ENCODE results near the gene SPARCL1.
A peak's percentile ranks its signal among the peaks of the same experiment; 100 is the strongest.
"Not testable (repeated sequence)": the region's sequence is repeated elsewhere in the genome, so short reads cannot be mapped to it uniquely, and the experiment has no call there.

The SPARCL1 gene, protein sequence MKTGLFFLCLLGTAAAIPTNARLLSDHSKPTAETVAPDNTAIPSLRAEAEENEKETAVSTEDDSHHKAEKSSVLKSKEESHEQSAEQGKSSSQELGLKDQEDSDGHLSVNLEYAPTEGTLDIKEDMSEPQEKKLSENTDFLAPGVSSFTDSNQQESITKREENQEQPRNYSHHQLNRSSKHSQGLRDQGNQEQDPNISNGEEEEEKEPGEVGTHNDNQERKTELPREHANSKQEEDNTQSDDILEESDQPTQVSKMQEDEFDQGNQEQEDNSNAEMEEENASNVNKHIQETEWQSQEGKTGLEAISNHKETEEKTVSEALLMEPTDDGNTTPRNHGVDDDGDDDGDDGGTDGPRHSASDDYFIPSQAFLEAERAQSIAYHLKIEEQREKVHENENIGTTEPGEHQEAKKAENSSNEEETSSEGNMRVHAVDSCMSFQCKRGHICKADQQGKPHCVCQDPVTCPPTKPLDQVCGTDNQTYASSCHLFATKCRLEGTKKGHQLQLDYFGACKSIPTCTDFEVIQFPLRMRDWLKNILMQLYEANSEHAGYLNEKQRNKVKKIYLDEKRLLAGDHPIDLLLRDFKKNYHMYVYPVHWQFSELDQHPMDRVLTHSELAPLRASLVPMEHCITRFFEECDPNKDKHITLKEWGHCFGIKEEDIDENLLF

GRCh38 chr4:87529187-87529586 is at the start of gene SPARCL1:
TSS of gene SPARCL1 (minus strand) at chr4:87529376. CDS start at chr4:87499574, 29,802 bp downstream.
- DNase-seq (ENCODE audit: low spot score), result peak; percentile 56

DNA sequence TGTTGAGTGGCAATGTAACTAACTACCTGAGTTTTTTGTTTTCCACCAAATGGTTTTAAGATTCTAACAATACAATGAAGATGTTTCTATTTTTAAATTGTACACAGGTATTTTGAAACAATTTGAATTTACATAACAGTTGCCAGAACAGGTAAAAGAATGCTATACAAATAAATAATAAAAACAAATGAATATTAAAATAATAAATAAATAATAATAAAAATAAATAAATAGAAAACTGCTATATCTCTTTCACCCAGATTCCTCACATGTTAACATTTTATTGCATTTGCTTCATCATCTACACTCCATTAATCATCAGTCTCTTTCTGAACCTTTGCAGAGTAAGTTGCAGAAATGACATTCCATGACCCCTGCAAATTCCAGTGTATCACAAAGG is 46.8 kb upstream of the SPARCL1 start:
- DNase-seq (ENCODE audit: low spot score), result no peak

DNA sequence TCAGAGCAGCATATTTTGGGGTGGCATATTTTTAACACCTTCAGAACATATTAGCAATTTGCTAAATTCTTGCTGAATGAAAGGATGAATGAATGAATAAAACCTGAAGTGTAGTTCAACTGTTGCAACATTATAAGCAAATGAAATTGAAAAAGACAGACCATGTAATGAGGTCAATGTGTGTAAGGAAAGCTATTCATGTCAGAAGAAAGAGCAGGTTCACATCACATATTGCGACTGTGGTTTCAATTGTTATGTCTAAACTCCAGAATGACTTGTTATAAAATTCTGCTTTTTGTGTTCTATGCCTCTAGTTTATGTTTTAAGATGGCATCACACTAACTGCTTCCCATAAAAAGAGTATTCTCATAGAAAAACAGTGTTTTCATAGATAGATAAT is 46.2 kb upstream of the SPARCL1 start:
- no peak for DNase-seq (ENCODE audit: low spot score)

- no peak for DNase-seq (ENCODE audit: low spot score)
Measured at GRCh38 chr4:87574996-87575395, 45.8 kb upstream of the SPARCL1 start.

- DNase-seq (ENCODE audit: low spot score), result not testable (repeated sequence)
Measured at GRCh38 chr4:87574376-87574775, 45.2 kb upstream of the SPARCL1 start.

DNA sequence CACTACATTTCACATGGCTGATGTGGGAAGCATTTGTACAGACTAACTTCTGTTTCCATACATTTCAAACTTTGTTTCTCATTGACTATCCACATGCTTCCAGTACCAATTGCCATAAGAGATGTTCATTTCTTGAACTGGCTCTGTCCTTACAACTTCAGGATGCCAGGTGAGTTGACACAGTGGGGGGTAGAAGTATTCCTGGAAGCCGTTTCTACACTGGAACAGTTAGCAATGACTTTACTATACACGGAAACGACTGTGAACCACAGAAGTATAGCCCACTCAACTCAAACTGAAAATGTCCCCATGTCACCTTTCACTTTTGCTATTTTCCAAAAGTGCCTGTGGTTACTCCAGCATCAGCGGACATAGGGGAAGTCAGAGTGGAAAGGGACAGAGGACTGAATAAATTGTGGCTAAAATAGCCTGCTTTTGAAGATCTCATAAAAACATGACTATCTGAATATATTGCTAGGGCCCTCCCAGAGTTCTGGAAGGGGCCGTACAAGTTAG is 41.2 kb upstream of the SPARCL1 start:
- DNase-seq (ENCODE audit: low spot score), result no peak

- DNase-seq (ENCODE audit: low spot score), result no peak
Measured at GRCh38 chr4:87567191-87567590, 38.0 kb upstream of the SPARCL1 start.

GRCh38 chr4:87566276-87566675 is 37.1 kb upstream of the SPARCL1 start:
- DNase-seq (ENCODE audit: low spot score), result no peak

- DNase-seq (ENCODE audit: low spot score), result no peak
Measured at GRCh38 chr4:87565746-87566145, 36.6 kb upstream of the SPARCL1 start.

DNA sequence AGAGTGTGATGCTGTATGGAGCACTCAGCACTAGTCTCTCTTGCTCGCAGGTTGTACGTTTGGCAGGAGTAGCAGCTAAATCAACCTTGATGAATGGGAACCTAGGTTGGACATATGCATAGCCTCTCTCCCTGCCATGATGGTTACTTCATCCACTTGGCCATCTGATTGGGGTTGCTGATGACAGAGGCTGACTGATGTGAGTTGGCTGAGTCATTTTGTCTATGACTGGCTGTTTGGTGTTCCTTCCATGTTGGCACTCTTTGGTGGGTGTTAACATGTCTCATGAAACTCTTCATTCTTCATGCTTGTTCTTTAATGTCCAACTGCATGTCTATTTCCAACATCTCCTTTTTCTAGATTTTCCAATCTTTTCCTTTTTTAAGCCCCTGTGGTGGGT is 31.6 kb upstream of the SPARCL1 start:
- no peak for DNase-seq (ENCODE audit: low spot score)

- no peak for DNase-seq (ENCODE audit: low spot score)
Measured at GRCh38 chr4:87559090-87559837, 30.1 kb upstream of the SPARCL1 start.

GRCh38 chr4:87557348-87557747 is 28.2 kb upstream of the SPARCL1 start:
- DNase-seq (ENCODE audit: low spot score), result no peak

DNA sequence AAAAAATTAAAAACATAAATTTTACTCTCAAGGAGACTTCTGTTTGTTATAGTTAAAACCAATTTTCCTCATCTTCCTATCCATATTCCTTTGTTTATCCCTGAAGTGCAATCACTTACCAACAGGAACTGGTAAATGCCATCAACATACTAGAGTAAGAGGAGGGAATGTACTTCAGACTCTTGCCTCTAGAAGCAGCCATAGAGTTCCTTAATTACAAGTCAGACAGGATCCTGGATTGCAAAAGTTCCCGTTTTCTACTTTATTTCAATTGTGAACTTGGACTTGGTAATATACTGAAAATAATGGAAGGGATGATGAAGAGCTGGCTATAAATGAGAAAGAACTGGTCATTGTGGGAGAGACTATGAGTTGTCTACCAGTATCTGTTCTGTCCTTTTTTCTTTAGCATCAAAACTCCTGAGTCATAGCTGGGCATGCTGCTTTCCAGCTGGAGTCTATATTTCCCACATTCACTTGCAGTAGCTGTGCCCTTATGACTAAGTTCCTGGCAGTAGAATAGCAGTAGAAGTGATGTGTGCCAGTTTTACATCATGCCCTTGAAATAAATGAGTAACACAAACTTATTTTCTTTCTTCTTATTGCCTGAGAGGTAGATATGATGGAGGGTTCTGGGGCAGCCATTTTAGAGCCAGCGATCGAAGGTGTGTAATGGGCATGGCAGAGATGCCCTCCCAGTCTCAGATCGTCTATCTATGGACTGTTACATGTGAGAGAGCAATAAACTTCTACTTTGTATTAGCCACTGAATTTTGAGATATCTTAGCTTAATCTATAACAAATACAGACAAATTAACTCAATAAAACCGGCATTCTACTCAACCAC is 26.8 kb upstream of the SPARCL1 start:
- DNase-seq (ENCODE audit: low spot score), result peak; percentile 49

DNA sequence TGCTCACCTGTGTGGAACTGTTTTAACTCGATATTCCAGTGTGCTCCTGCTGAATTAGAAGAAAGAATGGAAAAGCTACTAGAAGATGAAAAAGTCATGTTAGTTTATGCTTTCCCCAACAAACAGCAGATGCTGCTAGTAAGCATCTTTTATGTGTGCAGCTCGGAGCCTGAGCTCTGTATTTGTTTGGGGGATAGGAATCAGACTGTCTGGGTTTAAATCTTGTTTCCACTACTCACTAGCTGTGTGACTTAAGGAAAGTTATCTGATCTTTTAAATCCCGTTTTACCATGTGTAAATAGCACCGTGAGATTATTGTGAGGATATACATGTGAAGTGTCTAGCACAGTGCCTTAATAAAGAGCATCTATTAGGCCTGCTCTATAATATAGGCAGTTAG is 24.0 kb upstream of the SPARCL1 start:
- no peak for DNase-seq (ENCODE audit: low spot score)

DNA sequence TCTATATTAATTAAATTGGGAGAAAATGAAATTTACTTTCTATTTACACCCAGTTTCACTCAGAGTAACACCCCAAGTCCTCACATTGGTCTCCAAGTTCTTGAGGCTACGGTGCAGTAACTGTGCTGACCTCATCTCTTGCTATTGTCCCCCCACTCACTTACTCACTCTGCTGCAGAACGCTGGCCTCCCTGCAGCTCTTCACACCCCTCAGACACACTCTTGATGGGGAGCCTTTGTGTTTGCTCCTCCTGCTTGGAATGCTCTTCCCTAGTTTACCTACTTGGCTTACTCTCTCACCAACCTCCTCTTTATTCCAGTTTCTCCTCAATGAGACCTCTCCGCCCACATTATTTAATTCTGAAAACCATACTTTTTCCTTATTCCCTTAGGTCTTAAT is 22.2 kb upstream of the SPARCL1 start:
- no peak for DNase-seq (ENCODE audit: low spot score)

DNA sequence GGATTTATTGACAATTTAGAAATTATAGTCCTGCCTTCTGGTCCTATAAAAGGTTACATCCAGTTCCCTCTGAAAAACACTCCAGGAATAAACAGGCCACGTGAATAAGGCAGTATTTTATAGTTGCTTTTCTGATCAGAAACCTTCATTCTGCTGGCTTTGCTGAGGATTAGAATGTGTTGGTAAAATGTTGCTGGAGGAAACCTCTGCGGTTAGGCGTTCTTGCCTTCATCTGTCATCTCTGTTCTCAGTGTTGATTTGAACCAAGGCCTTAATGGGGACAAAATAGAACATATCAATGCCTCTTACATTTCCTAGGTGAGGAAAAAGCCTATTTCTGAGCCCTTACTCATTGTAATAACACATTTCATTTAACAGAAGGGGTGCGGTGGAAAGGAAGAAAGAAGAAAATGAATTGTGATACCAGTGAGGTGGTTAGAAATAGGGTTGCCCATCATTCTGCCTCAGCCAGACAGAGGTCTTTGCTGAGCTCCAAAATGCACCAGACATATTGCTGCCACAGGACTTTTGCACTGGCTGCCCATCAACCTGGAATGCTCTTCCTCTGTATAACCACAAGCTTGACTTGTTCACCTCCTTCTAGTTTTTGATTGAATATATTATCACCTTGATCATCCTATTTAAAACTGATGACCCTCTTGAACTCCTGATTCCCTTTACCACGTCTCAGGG is 18.0 kb upstream of the SPARCL1 start:
- no peak for DNase-seq (ENCODE audit: low spot score)

DNA sequence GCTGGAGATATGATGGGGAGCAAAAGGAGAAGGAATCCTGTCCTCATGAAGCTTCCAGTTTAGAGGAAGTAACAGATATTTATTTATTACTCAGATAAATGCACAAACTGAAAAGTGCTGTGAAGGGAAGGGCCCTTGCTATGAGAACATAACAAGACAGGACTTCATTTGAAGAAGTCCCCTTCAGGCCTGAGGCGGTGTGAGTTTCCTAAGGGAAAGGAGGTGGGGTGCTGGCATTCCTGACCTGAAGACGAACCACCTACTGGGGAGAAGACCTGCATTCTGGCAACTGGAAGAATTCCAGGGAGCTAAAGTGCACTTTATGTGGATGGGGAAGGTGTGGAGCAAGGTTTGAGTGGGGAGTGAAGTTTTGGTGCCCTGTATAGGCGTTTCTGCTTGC is 15.9 kb upstream of the SPARCL1 start:
- DNase-seq (ENCODE audit: low spot score), result no peak

DNA sequence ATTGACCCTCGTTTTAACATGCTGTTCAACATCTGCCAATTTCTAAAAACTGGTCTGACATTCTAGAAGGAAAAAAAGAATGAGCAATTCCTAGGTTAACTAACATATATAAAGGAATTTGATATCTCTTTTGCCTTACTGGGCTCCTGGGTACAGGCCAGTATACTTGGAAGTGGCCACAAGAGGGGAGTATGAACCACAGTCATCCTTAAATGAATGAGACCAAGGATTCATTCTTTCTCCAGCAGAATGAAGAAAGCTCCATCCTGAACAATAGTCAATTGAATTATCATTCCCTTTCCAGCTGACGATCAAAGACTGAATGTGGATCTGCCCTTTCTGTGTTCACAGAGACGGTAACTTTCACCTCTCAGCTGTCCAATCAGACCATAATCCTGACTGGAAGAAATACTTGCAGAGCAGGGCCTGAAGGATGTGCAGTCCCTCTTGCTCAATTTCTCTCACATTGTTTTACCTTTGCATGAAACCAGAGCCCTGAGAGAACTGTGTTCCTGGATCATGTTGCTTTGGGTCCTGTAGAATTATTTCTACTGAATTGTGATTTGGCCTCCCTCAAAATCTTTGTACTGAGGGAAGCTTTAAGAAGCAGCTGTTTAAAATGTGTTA is 14.8 kb upstream of the SPARCL1 start:
- peak; percentile 68 for DNase-seq (ENCODE audit: low spot score)

- no peak for DNase-seq (ENCODE audit: low spot score)
Measured at GRCh38 chr4:87542734-87543312, 13.6 kb upstream of the SPARCL1 start.

All from Ammon's horn (tissue), 1 donor.